ENCODE measurements around the gene EFCAB6. TPM values are rescaled to one million over a fixed set of nuclear protein-coding genes. Genes with fewer than 3 reads are reported as not detected.

Gene EFCAB6
- total and polyA plus RNA-seq, 2 of the 4 experiments (the other 2 are of a cell fraction): 0.44 to 1.1 TPM

GRCh38 chr22:43580271-43580750, 231.8 kb downstream of the EFCAB6 start:
- no peak overlapping the region for H3K18ac ChIP-seq (ENCODE audit: low read depth, low read length)
- no peaks in the 10 kb centered on the region; the same call in 1 of the 2 replicates for H3K27me3 ChIP-seq (ENCODE audit: control insufficient read depth, insufficient read depth, low read length)
- H3K4me1 ChIP-seq (ENCODE audit: control insufficient read depth, insufficient read depth, low read length): no peaks in the 10 kb centered on the region
- dilution Hi-C loops (cut with HindIII; ENCODE audit: low sequenced_read_pairs, unreplicated experiment) (no loop called here), intact Hi-C loops (cut with micrococcal nuclease) (no loop called here), in situ Hi-C loops (cut with MboI; ENCODE audit: low sequenced_read_pairs) (no loop called here)
- ChIA-PET CTCF (no interaction called here), POLR2A (ENCODE audit: unreplicated experiment) (no interaction called here)
- no peaks in the 10 kb centered on the region for H3K79me1 ChIP-seq (ENCODE audit: low read depth in 1 of 2, low read length in 2 of 2)
- no peak overlapping the region for H2AK5ac ChIP-seq (ENCODE audit: low read depth, low read length)
- WGBS, 2 experiments (ENCODE audit: extremely low coverage in 2 of 2, insufficient read length in 1 of 2): 0% methylated on average over 1 of the region's 4 CpGs; no CpG with 5 or more reads in 1 of the 2 experiments
- H4K20me1 ChIP-seq (ENCODE audit: insufficient read depth, low read length): no peaks in the 10 kb centered on the region
- no peak for ATAC-seq (ENCODE audit: low read depth)
- H2AFZ ChIP-seq (replicated peaks; ENCODE audit: low read length, poor library complexity): no peak overlapping the region
- H3K9me3 ChIP-seq (ENCODE audit: control insufficient read depth, insufficient read depth, low read length): 0 out of 2 replicates have a peak, but pooled peaks cover 4% of the 10 kb centered on the region
- no peak overlapping the region for H3K4me2 ChIP-seq (ENCODE audit: low read depth, low read length)
- no TSS peak for BruUV-seq (replicated peaks)
- DNase-seq: no peak
- no peak overlapping the region for H2BK120ac ChIP-seq (ENCODE audit: low read depth, low read length)
- no peak overlapping the region for H2AK9ac ChIP-seq (replicated peaks; ENCODE audit: low read depth, low read length, poor library complexity)
- no peak overlapping the region for H3K14ac ChIP-seq (replicated peaks; ENCODE audit: low read depth, low read length)
- H3K4me3 ChIP-seq (ENCODE audit: insufficient read depth, low read depth, low read length): no peak overlapping the region
- no peaks in the 10 kb centered on the region for H3K36me3 ChIP-seq (ENCODE audit: control insufficient read depth, insufficient read depth, low read length)
- no peak overlapping the region for H3K4ac ChIP-seq (ENCODE audit: low read depth, low read length)
- H4K5ac ChIP-seq (ENCODE audit: low read depth, low read length): no peak overlapping the region
- no peak overlapping the region for H4K8ac ChIP-seq (ENCODE audit: low read depth in 2 of 2, low read length in 2 of 2)
- no peak overlapping the region for H3K27ac ChIP-seq (ENCODE audit: insufficient read depth, low read length)
- H3K56ac ChIP-seq (ENCODE audit: extremely low read depth, insufficient read depth, low read length): no peak overlapping the region
- H2BK20ac ChIP-seq (ENCODE audit: low read depth, low read length): no peak overlapping the region
- TF ChIP-seq NFE2L2 (IDR thresholded peaks at IDR 0.05; ENCODE audit: low read depth, low read length) (no peak), RCOR1 (IDR thresholded peaks at IDR 0.05; ENCODE audit: insufficient replicate concordance, low read length) (no peak), ELK1 (IDR thresholded peaks at IDR 0.05; ENCODE audit: borderline replicate concordance, low read depth, low read length) (no peak), MAFK (IDR thresholded peaks at IDR 0.05; ENCODE audit: low read depth, low read length) (no peak), CEBPB (IDR thresholded peaks at IDR 0.05; ENCODE audit: low read depth, low read length) (no peak), SMC3 (IDR thresholded peaks at IDR 0.05; ENCODE audit: low read depth, low read length) (no peak), CHD1 (IDR thresholded peaks at IDR 0.05; ENCODE audit: low read depth, low read length) (no peak), MXI1 (IDR thresholded peaks at IDR 0.05; ENCODE audit: borderline replicate concordance, low read depth, low read length) (no peak), BHLHE40 (IDR thresholded peaks at IDR 0.05; ENCODE audit: low read depth, low read length) (no peak), MAZ (IDR thresholded peaks at IDR 0.05; ENCODE audit: borderline replicate concordance, low read depth, low read length) (no peak), FOS (IDR thresholded peaks at IDR 0.05; ENCODE audit: low read depth, low read length) (no peak), USF2 (IDR thresholded peaks at IDR 0.05; ENCODE audit: low read depth, low read length) (no peak), RAD21 (IDR thresholded peaks at IDR 0.05; ENCODE audit: low read length) (no peak)
- no peak overlapping the region for H2BK15ac ChIP-seq (ENCODE audit: low read depth, low read length)
- no peak overlapping the region for H3K23ac ChIP-seq (ENCODE audit: low read depth, low read length)
- no peaks in the 10 kb centered on the region for H3K9me1 ChIP-seq (ENCODE audit: insufficient read depth, low read length)
- H4K91ac ChIP-seq (ENCODE audit: insufficient read depth, low read depth, low read length): no peak overlapping the region
- H2BK5ac ChIP-seq (ENCODE audit: low read depth, low read length, poor library complexity, severe bottlenecking): no peak overlapping the region
- H3K9ac ChIP-seq (ENCODE audit: low read depth, low read length): no peak overlapping the region
